Endothelial cell (in vitro differentiated cells): Measurements from ENCODE around the gene AGO1. TPM values are rescaled to one million over a fixed set of nuclear protein-coding genes. Genes with fewer than 3 reads are reported as not detected.
A peak's percentile ranks its signal among the peaks of the same experiment; 100 is the strongest.

Experiments
- DNase-seq: peaks from one replicate; pipeline ENCODE4 v3.0.0; 2021; ENCODE audit warnings: low spot score
- H3K27ac Mint-ChIP-seq: one replicate; pipeline ENCODE4 v1.8.0; 2021; ENCODE audit warnings: mixed read lengths, inconsistent platforms; ENCODE audit not compliant: unreplicated experiment
- H3K27me3 Mint-ChIP-seq: one replicate; pipeline ENCODE4 v1.8.0; 2021; ENCODE audit warnings: mild to moderate bottlenecking, moderate library complexity, mixed read lengths, inconsistent platforms; ENCODE audit not compliant: unreplicated experiment
- H3K36me3 Mint-ChIP-seq: one replicate; pipeline ENCODE4 v1.8.0; 2021; ENCODE audit warnings: mild to moderate bottlenecking, low read depth, mixed read lengths, inconsistent platforms; ENCODE audit not compliant: unreplicated experiment
- H3K4me1 Mint-ChIP-seq: one replicate; pipeline ENCODE4 v1.8.0; 2021; ENCODE audit warnings: mild to moderate bottlenecking, mixed read lengths, inconsistent platforms; ENCODE audit not compliant: unreplicated experiment
- H3K4me3 Mint-ChIP-seq: one replicate; pipeline ENCODE4 v1.8.0; 2021; ENCODE audit warnings: mild to moderate bottlenecking, mixed read lengths, inconsistent platforms; ENCODE audit not compliant: unreplicated experiment
- H3K9me3 Mint-ChIP-seq: one replicate; pipeline ENCODE4 v1.8.0; 2021; ENCODE audit warnings: mixed read lengths, inconsistent platforms; ENCODE audit not compliant: unreplicated experiment
- total RNA-seq: library from RNA; stranded (reverse); fragmentation: NEBNext Ultra II Directional; extraction: Animal tissue kit (Norgen Biotek cat#: 25700); gene quantifications from one replicate; pipeline ENCODE4 v1.2.1, GENCODE V29; 2021; ENCODE audit not compliant: unreplicated experiment
- TF ChIP-seq, protein P1 (sequence below): fragments of 200-600 bp; sonication (generic); IDR thresholded peaks from one replicate; pipeline ENCODE4 v1.5.0; 2021; ENCODE audit warnings: antibody characterized with exemption; ENCODE audit not compliant: unreplicated experiment

AGO1 gene
- total RNA-seq, 1 donor from 2014 or later, result 41.1 TPM

- H3K27me3 Mint-ChIP-seq, result peaks cover 1% of the 10 kb centered on the region
- no peaks in the 10 kb centered on the region for H3K4me1 Mint-ChIP-seq
- no peaks in the 10 kb centered on the region for H3K9me3 Mint-ChIP-seq
- no peak for DNase-seq
- no peak overlapping the region for H3K4me3 Mint-ChIP-seq
- H3K27ac Mint-ChIP-seq, result no peak overlapping the region
- H3K36me3 Mint-ChIP-seq, result peaks cover 23% of the 10 kb centered on the region
- TF ChIP-seq, protein P1, sequence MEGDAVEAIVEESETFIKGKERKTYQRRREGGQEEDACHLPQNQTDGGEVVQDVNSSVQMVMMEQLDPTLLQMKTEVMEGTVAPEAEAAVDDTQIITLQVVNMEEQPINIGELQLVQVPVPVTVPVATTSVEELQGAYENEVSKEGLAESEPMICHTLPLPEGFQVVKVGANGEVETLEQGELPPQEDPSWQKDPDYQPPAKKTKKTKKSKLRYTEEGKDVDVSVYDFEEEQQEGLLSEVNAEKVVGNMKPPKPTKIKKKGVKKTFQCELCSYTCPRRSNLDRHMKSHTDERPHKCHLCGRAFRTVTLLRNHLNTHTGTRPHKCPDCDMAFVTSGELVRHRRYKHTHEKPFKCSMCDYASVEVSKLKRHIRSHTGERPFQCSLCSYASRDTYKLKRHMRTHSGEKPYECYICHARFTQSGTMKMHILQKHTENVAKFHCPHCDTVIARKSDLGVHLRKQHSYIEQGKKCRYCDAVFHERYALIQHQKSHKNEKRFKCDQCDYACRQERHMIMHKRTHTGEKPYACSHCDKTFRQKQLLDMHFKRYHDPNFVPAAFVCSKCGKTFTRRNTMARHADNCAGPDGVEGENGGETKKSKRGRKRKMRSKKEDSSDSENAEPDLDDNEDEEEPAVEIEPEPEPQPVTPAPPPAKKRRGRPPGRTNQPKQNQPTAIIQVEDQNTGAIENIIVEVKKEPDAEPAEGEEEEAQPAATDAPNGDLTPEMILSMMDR, result no peak
These were observed 25.2 kb upstream of the AGO1 start for GRCh38 chr1:35857830-35858229.

DNA sequence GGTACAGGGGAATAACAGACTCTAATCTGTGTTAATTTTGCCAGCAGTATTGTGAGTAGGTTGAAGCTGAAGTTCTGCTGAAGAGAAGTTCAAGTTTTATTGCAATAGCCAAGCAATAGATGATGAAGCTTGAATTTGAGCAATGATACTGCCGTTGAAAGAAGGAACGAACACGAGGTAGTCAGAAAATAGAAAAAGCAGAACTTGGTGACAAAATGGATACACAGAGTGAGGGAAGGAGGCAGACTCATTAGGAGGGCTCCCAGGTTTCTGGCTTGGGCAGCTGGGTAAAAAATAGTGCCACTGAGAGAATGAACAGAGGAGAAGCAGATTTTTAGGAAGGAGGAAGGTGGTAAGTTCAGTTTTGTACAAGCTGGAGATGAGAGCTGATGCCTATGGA lies 22.3 kb upstream of the AGO1 start:
- Mint-ChIP-seq H3K9me3 (no peaks in the 10 kb centered on the region), H3K4me1 (peaks cover 12% of the 10 kb centered on the region), H3K4me3 (no peak overlapping the region), H3K27me3 (peaks cover 1% of the 10 kb centered on the region), H3K36me3 (peaks cover 8% of the 10 kb centered on the region), H3K27ac (no peak overlapping the region)
- TF ChIP-seq, protein P1, result no peak
- no peak for DNase-seq

DNA sequence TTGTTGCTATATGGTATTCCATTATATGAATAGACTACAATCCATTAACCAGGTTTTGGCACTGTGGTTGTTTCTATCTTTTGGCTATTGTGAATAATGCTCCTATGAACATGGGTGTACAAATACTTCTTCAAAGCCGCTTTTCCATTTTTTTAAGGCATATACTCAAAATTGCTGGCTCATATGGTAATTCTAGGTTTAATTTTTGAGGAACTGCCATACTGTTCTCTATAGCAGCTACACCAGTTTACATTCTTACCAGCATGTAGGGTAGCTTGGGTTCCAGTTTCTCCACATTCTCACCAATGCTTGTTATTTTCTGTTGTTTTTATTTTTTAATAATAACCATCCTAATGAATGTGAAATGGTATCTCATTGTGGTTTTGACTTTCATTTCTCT lies 19.9 kb upstream of the AGO1 start:
- Mint-ChIP-seq H3K9me3 (no peaks in the 10 kb centered on the region), H3K36me3 (no peaks in the 10 kb centered on the region), H3K27me3 (peaks cover 1% of the 10 kb centered on the region), H3K4me3 (no peak overlapping the region), H3K27ac (no peak overlapping the region), H3K4me1 (peaks cover 12% of the 10 kb centered on the region)
- TF ChIP-seq, protein P1, result no peak
- DNase-seq, result no peak

DNA sequence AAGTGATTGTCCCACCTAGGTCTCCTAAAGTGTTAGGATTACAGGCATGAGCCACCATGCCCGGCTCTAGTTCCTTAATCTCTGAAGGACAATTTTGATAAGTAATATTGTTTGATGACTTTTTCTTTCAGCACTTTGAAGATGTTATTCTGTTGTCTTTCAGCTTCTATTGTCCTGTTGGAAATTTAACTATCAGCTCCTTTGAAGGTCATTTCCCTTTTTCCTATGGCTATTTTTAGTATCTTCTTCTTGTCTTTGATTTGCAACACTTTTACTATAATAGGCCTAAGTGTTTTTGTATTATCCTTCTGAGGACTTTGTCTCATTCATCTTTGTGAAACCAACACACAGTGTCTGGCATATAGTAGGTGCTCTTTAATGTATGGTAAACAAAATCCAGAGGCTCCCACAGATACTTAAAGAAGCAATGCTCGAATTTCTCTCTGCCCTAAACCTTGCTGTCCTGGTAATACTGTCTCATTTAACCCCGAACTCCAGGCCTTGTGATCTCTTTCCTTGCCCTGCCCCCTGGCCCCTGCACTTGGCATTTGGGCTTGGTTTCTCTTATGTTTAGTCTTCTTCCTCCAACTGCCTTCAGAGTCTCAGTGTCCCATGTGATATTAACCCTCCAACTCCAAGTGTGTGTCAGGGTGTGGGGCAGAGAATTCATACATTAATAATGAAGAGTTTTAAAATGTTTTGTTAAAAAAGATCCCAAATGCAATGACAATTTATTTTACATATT lies 19.0 kb upstream of the AGO1 start:
- Mint-ChIP-seq H3K4me3 (no peak overlapping the region), H3K4me1 (peaks cover 12% of the 10 kb centered on the region)

DNA sequence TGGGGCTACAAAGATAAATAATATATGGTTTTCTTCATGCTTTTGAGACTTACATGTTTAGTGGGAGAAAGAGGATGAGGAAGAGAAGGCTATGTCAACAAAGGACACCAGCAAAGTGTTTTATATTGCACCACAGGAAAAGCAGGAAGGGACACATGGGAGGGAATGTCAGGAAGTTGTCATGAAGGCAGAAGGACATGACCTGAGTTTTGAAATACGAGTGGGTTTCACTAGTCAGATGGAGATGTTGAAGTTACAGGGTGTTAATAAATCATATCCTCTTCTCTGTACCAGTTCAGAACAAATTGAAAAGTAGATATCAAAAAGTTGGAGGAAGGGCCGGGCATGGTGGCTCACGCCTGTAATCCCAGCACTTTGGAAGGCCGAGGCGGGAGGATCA lies 18.2 kb upstream of the AGO1 start:
- no peak for DNase-seq
- Mint-ChIP-seq H3K4me3 (no peak overlapping the region), H3K4me1 (peaks cover 12% of the 10 kb centered on the region), H3K36me3 (no peaks in the 10 kb centered on the region), H3K9me3 (no peaks in the 10 kb centered on the region), H3K27ac (peak overlapping the region; percentile 25), H3K27me3 (peaks cover 3% of the 10 kb centered on the region)
- TF ChIP-seq, protein P1, result no peak

More for the DNA sequence above, 19.0 kb upstream of the AGO1 start:
- DNase-seq, result no peak
- Mint-ChIP-seq H3K27me3 (peaks cover 3% of the 10 kb centered on the region), H3K9me3 (no peaks in the 10 kb centered on the region), H3K36me3 (no peaks in the 10 kb centered on the region), H3K27ac (no peak overlapping the region)
- TF ChIP-seq, protein P1, result no peak
